ENCODE results near the gene ARID1B.

ARID1B gene

GRCh38 chr6:157075549-157076450 is 298.6 kb downstream of the ARID1B start:
- H3K4ac ChIP-seq (ENCODE audit: low read depth, low read length): no peak overlapping the region
- no peak overlapping the region for H3K9ac ChIP-seq (ENCODE audit: low read length)
- H2BK12ac ChIP-seq (ENCODE audit: low read length): no peak overlapping the region
- no peak overlapping the region for H3K23ac ChIP-seq (ENCODE audit: low read length)
- no peak overlapping the region for H3K14ac ChIP-seq (ENCODE audit: low read length)
- H3K9me3 ChIP-seq (ENCODE audit: insufficient read depth, low read depth, low read length): no peaks in the 10 kb centered on the region
- H3K27ac ChIP-seq (ENCODE audit: low read depth, low read length): no peak overlapping the region
- H3K4me1 ChIP-seq (ENCODE audit: control insufficient read depth in 1 of 2, insufficient read depth in 2 of 2, low read length in 2 of 2): no peaks in the 10 kb centered on the region
- peaks cover 0 to 4% of the 10 kb centered on the region in 2 experiments for H3K36me3 ChIP-seq (ENCODE audit: control insufficient read depth in 1 of 2, insufficient read depth in 2 of 2, low read length in 2 of 2)
- H2AFZ ChIP-seq (ENCODE audit: insufficient read depth, low read length, poor library complexity): no peak overlapping the region
- DNase-seq: no peak
- H4K8ac ChIP-seq (ENCODE audit: low read depth, low read length): no peak overlapping the region
- no peak overlapping the region for H2BK120ac ChIP-seq (ENCODE audit: insufficient read depth, low read length, poor library complexity)
- no peak overlapping the region for H3K18ac ChIP-seq (ENCODE audit: low read length)
- no peak overlapping the region for H3K4me2 ChIP-seq (ENCODE audit: low read length)
- WGBS (ENCODE audit: extremely low coverage, insufficient coverage, insufficient read length): no CpG with 5 or more reads among the region's 8 CpGs
- H3K4me3 ChIP-seq (ENCODE audit: low read depth, low read length): no peak overlapping the region
- no peak overlapping the region for H2AK5ac ChIP-seq (ENCODE audit: low read length)
- no peak overlapping the region for H4K12ac ChIP-seq (ENCODE audit: low read depth, low read length)
- no peak overlapping the region for H4K91ac ChIP-seq (ENCODE audit: low read depth, low read length)
- no peaks in the 10 kb centered on the region for H3K79me1 ChIP-seq (ENCODE audit: low read length)
- no peak overlapping the region for H2BK5ac ChIP-seq (ENCODE audit: low read depth, low read length, poor library complexity)
- H3K27me3 ChIP-seq (ENCODE audit: insufficient read depth, low read length): no peaks in the 10 kb centered on the region
- H3K79me2 ChIP-seq (ENCODE audit: control insufficient read depth, insufficient read depth, low read length, poor library complexity): no peaks in the 10 kb centered on the region

- Histone ChIP-seq H2BK12ac (ENCODE audit: low read length) (no peak overlapping the region), H3K4me1 (ENCODE audit: control insufficient read depth in 1 of 2, insufficient read depth in 2 of 2, low read length in 2 of 2) (no peaks in the 10 kb centered on the region), H3K27ac (ENCODE audit: low read depth, low read length) (no peak overlapping the region), H3K14ac (ENCODE audit: low read length) (no peak overlapping the region), H3K4ac (ENCODE audit: low read depth, low read length) (no peak overlapping the region), H3K79me1 (ENCODE audit: low read length) (no peaks in the 10 kb centered on the region), H4K91ac (ENCODE audit: low read depth, low read length) (no peak overlapping the region), H3K9ac (ENCODE audit: low read length) (no peak overlapping the region), H3K9me3 (ENCODE audit: insufficient read depth, low read depth, low read length) (no peaks in the 10 kb centered on the region), H2AK5ac (ENCODE audit: low read length) (no peak overlapping the region), H4K8ac (ENCODE audit: low read depth, low read length) (no peak overlapping the region), H3K27me3 (ENCODE audit: insufficient read depth, low read length) (no peaks in the 10 kb centered on the region), H4K12ac (ENCODE audit: low read depth, low read length) (no peak overlapping the region), H2BK120ac (ENCODE audit: insufficient read depth, low read length, poor library complexity) (no peak overlapping the region), H3K36me3 (ENCODE audit: control insufficient read depth in 1 of 2, insufficient read depth in 2 of 2, low read length in 2 of 2) (peaks cover 0 to 4% of the 10 kb centered on the region in 2 experiments), H2BK5ac (ENCODE audit: low read depth, low read length, poor library complexity) (no peak overlapping the region), H2AFZ (ENCODE audit: insufficient read depth, low read length, poor library complexity) (no peak overlapping the region), H3K79me2 (ENCODE audit: control insufficient read depth, insufficient read depth, low read length, poor library complexity) (no peaks in the 10 kb centered on the region), H3K23ac (ENCODE audit: low read length) (no peak overlapping the region), H3K4me2 (ENCODE audit: low read length) (no peak overlapping the region), H3K18ac (ENCODE audit: low read length) (no peak overlapping the region), H3K4me3 (ENCODE audit: low read depth, low read length) (no peak overlapping the region)
- no peak for DNase-seq
Measured at GRCh38 chr6:157076451-157076822, 299.3 kb downstream of the ARID1B start.

GRCh38 chr6:157077251-157077650 is 300.1 kb downstream of the ARID1B start:
- peak overlapping the region; percentile 27 for H3K4ac ChIP-seq (ENCODE audit: low read depth, low read length)
- DNase-seq: no peak
- no peak overlapping the region for H2BK12ac ChIP-seq (ENCODE audit: low read length)

GRCh38 chr6:157078326-157078725 is 301.1 kb downstream of the ARID1B start:
- no peaks in the 10 kb centered on the region for H3K9me3 ChIP-seq (ENCODE audit: insufficient read depth, low read depth, low read length)
- no peak overlapping the region for H4K91ac ChIP-seq (ENCODE audit: low read depth, low read length)
- H2BK12ac ChIP-seq (ENCODE audit: low read length): no peak overlapping the region
- peaks cover 0 to 4% of the 10 kb centered on the region in 2 experiments for H3K36me3 ChIP-seq (ENCODE audit: control insufficient read depth in 1 of 2, insufficient read depth in 2 of 2, low read length in 2 of 2)
- no peak overlapping the region for H3K4ac ChIP-seq (ENCODE audit: low read depth, low read length)
- no peak overlapping the region for H2AFZ ChIP-seq (ENCODE audit: insufficient read depth, low read length, poor library complexity)
- no peak overlapping the region for H3K14ac ChIP-seq (ENCODE audit: low read length)
- no peak overlapping the region for H2BK120ac ChIP-seq (ENCODE audit: insufficient read depth, low read length, poor library complexity)
- no peak overlapping the region for H4K8ac ChIP-seq (ENCODE audit: low read depth, low read length)
- H4K12ac ChIP-seq (ENCODE audit: low read depth, low read length): no peak overlapping the region
- no peak overlapping the region for H3K23ac ChIP-seq (ENCODE audit: low read length)
- WGBS (ENCODE audit: extremely low coverage, insufficient coverage, insufficient read length): no CpG with 5 or more reads among the region's 3 CpGs
- H2BK5ac ChIP-seq (ENCODE audit: low read depth, low read length, poor library complexity): no peak overlapping the region
- no peak overlapping the region for H3K18ac ChIP-seq (ENCODE audit: low read length)
- H3K4me1 ChIP-seq (ENCODE audit: control insufficient read depth in 1 of 2, insufficient read depth in 2 of 2, low read length in 2 of 2): no peaks in the 10 kb centered on the region
- H3K4me3 ChIP-seq (ENCODE audit: low read depth, low read length): no peak overlapping the region
- H3K4me2 ChIP-seq (ENCODE audit: low read length): no peak overlapping the region
- H3K79me1 ChIP-seq (ENCODE audit: low read length): no peaks in the 10 kb centered on the region
- no peak overlapping the region for H3K27ac ChIP-seq (ENCODE audit: low read depth, low read length)
- DNase-seq: no peak
- H3K27me3 ChIP-seq (ENCODE audit: insufficient read depth, low read length): no peaks in the 10 kb centered on the region
- no peak overlapping the region for H3K9ac ChIP-seq (ENCODE audit: low read length)
- H3K79me2 ChIP-seq (ENCODE audit: control insufficient read depth, insufficient read depth, low read length, poor library complexity): no peaks in the 10 kb centered on the region
- H2AK5ac ChIP-seq (ENCODE audit: low read length): no peak overlapping the region

More at GRCh38 chr6:157077251-157077650, 300.1 kb downstream of the ARID1B start:
- H3K4me1 ChIP-seq (ENCODE audit: control insufficient read depth in 1 of 2, insufficient read depth in 2 of 2, low read length in 2 of 2): no peaks in the 10 kb centered on the region
- H3K23ac ChIP-seq (ENCODE audit: low read length): no peak overlapping the region
- no peak overlapping the region for H3K14ac ChIP-seq (ENCODE audit: low read length)
- no peak overlapping the region for H3K9ac ChIP-seq (ENCODE audit: low read length)
- H3K79me1 ChIP-seq (ENCODE audit: low read length): no peaks in the 10 kb centered on the region
- H2BK120ac ChIP-seq (ENCODE audit: insufficient read depth, low read length, poor library complexity): no peak overlapping the region
- no peaks in the 10 kb centered on the region for H3K9me3 ChIP-seq (ENCODE audit: insufficient read depth, low read depth, low read length)
- no peak overlapping the region for H4K91ac ChIP-seq (ENCODE audit: low read depth, low read length)
- no peak overlapping the region for H3K4me2 ChIP-seq (ENCODE audit: low read length)
- H2BK5ac ChIP-seq (ENCODE audit: low read depth, low read length, poor library complexity): no peak overlapping the region
- no peaks in the 10 kb centered on the region for H3K79me2 ChIP-seq (ENCODE audit: control insufficient read depth, insufficient read depth, low read length, poor library complexity)
- no peak overlapping the region for H4K8ac ChIP-seq (ENCODE audit: low read depth, low read length)
- no peaks in the 10 kb centered on the region for H3K27me3 ChIP-seq (ENCODE audit: insufficient read depth, low read length)
- H3K27ac ChIP-seq (ENCODE audit: low read depth, low read length): no peak overlapping the region
- no peak overlapping the region for H2AFZ ChIP-seq (ENCODE audit: insufficient read depth, low read length, poor library complexity)
- H3K18ac ChIP-seq (ENCODE audit: low read length): no peak overlapping the region
- no peak overlapping the region for H3K4me3 ChIP-seq (ENCODE audit: low read depth, low read length)
- no peak overlapping the region for H2AK5ac ChIP-seq (ENCODE audit: low read length)
- peak overlapping the region; percentile 12 for H4K12ac ChIP-seq (ENCODE audit: low read depth, low read length)
- peaks cover 0 to 4% of the 10 kb centered on the region in 2 experiments for H3K36me3 ChIP-seq (ENCODE audit: control insufficient read depth in 1 of 2, insufficient read depth in 2 of 2, low read length in 2 of 2)
- no CpG with 5 or more reads among the region's 7 CpGs for WGBS (ENCODE audit: extremely low coverage, insufficient coverage, insufficient read length)

Measured in trophoblast cell (in vitro differentiated cells and primary cell).